ENCODE results near the gene MYO3B. TPM values are rescaled to one million over a fixed set of nuclear protein-coding genes. Genes with fewer than 3 reads are reported as not detected.

The MYO3B gene
- total RNA-seq, 1 experiment from 2014 or later = 0.10 TPM

DNA sequence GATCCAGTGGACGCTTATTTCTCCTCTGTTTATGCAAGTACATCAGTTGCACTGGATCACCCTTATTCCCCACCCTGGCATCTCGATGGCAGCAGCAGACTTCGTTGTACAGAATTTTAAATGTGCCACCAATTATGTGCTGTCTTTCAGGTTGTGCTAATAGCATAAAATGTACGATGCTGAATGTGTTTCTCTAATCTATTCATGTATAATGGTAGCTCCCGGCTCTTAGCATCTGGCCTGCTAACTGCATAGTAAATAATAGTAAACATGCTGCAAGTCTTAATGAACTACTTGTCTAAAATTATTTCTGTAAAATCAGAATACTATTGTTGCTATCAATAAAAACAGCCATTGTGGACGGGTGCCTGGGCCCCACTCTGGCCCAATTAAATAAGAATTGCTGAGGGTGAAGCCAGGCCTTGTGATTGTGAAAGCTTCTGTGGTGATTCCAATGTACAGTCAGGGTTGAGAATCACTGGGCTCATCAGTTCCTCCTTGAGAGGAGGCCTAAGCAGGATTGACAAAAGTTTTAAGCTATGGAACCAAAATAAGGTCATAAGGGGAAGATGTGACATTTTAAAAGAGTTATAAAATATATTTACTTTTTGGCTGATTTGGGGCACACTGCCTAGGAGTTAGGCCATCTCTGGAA, 14.4 kb upstream of the MYO3B start:
- DNase-seq (ENCODE audit: low spot score) = no peak

- no peak for DNase-seq (ENCODE audit: low spot score)
Observed at GRCh38 chr2:170165129-170165528, 12.8 kb upstream of the MYO3B start.

GRCh38 chr2:170166735-170167134, 11.2 kb upstream of the MYO3B start:
- DNase-seq (ENCODE audit: low spot score) = no peak

- DNase-seq (ENCODE audit: low spot score) = no peak
Observed at GRCh38 chr2:170170281-170171040, 7.5 kb upstream of the MYO3B start.

DNA sequence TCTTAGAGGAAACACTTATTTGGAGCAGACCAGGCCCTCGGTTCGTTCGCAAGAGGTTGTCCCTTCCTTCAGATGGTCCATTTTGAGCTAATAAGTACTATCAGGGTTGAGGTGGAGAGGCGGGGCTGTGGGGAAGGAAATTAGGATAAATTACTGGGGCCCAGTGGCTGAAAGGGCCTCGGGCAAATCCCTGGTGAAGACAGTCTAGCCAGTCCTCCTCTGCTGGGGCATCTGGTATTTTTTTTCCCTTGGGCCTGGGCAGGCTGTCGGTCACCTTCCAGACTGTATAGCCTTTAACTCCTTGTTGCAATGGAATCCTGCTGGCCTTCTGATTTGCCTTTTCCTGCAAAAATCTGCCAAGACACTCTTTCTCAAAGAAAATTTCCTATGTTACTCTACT, 1.7 kb upstream of the MYO3B start:
- DNase-seq (ENCODE audit: low spot score) = no peak

GRCh38 chr2:170180031-170180566, 2.2 kb downstream of the MYO3B start:
- DNase-seq (ENCODE audit: low spot score) = no peak

- no peak for DNase-seq (ENCODE audit: low spot score)
Observed at GRCh38 chr2:170181602-170182001, 3.7 kb downstream of the MYO3B start.

DNA sequence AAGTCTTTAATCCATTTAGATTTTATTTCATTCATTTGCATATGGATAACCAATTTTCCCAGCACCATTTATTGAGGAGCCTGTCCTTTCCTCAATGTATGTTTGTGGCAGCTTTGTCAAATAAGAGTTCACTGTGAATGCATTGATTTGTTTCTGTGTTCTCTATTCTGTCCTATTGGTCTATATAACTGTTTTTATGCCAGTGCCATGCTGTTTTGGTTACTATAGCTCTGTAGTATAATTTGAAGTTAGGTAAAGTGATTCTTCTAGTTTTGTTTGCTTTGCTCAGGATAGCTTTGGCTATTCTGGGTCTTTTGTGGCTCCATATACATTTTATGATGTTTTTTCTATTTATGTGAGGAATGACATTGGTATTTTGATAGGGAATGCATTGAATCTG, 7.4 kb downstream of the MYO3B start:
- no peak for DNase-seq (ENCODE audit: low spot score)

DNA sequence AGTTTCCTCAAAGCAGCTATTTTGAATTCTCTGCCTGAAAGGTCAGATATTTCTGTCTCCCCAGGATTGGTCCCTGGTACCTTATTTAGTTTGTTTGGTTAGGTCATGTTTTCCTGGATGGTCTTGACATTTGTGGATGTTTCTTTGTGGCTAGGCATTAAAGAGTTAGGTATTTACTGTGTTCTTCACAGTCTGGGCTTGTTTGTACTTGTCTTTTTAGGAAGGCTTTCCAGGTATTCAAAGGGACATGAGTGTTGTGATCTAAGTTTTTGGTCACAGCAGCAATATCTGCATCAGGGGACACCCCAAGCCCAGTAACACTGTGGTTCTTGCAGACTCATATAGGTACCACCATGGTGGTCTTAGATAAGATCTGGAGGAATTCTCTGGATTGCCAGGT, 11.8 kb downstream of the MYO3B start:
- no peak for DNase-seq (ENCODE audit: low spot score)

- no peak for DNase-seq (ENCODE audit: low spot score)
Observed at GRCh38 chr2:170190172-170190571, 12.2 kb downstream of the MYO3B start.

- no peak for DNase-seq (ENCODE audit: low spot score)
Observed at GRCh38 chr2:170191166-170191866, 13.4 kb downstream of the MYO3B start.

DNA sequence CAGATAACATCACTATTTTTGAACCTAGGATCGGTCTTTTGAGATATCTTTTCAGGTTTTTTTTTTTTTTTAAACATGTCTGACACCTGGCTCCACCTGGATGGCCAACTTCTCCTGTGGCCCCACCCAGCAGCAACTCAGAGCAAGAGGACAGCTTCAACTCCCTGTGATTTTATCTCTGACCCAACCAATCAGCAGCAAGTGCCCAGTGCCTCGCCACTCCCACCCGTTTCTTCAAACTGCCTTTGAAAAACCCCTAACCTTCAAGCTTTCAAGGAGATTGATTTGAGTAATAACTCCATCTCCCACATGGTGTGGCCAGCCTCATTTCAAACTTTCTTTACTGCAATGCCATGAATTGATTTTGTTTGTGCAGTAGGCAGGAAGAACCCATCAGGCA, 19.0 kb downstream of the MYO3B start:
- DNase-seq (ENCODE audit: low spot score) = no peak

DNA sequence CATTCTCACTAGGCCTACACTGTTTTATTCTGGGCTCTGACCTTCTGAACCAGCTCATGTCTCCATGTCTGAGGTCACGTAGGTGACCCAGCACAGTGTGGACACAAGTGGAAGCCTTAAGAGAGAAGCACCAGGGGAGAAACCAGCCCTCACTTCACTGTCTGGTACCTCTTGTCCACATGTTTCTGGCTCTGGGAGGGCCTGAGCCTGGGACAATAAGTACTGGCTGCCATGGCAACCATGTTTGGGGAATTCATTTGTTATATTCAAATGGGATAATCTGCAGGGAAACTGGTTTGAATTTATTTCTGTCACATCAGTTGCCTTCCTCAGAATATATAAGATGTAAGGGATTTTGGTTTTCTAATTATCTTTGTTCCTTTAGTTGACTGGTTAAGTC, 23.3 kb downstream of the MYO3B start:
- DNase-seq (ENCODE audit: low spot score) = no peak

DNA sequence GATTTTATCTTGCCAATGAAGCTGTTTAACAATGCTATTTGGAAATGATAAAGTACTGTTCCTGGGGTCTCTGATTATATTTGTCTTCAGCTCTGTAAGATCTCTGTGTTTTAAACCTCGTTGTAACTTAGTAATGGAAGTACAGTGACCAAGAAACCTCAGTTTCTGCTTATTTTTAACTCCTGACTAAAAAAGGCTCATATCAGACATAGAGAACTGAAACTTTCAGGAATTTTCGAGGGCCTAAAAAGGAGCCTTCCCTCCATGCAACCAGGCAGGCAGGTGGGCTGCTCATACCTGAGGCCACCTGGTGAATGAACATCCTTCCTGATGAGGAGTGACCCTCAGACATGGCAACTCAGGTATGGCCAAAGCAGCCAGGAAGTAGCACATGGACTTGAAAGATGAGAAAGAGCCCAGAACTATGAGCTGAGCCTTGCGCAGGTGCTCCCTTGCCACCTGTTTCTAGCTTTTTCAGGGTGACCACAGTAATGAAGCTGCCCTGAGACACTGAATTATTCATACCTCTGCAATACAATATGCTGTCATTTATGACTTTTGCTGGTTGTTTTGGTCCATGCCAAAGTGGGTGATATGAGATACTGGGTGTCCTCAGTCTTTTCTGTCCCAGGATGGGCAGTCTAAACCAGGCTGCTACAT, 23.9 kb downstream of the MYO3B start:
- no peak for DNase-seq (ENCODE audit: low spot score)

- DNase-seq (ENCODE audit: low spot score) = no peak
Observed at GRCh38 chr2:170202437-170202836, 24.5 kb downstream of the MYO3B start.

DNA sequence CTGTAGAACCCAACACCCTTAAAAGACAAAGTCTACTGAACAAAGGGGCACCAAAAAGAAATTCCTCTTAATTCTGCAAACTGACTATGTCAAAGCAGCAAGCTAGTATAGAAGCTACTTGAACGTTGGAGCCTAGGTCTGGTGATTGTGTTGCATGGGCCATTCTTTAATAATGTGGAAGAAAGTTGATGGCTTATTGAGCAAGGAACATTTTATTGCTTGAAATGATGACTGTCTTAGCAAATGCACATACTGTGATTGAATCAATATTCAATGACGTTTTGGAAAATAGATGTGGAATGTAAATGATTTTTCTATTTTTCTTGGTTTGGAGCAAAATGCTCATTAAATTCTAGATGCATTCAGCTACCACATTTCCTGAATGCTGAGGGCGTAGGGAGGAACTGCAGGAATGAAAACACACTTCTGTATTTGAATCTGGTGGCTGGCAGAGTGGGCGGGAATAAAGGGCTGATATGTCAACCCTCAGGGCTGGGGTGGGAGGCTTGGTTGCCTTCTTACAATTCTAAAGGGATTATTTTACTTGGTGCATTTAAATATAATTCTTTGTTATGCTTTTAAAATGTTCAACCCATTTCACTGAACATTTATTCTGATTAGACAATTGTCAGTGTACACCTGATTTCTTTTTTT, 26.5 kb downstream of the MYO3B start:
- no peak for DNase-seq (ENCODE audit: low spot score)

GRCh38 chr2:170206246-170206645, 28.3 kb downstream of the MYO3B start:
- no peak for DNase-seq (ENCODE audit: low spot score)

DNA sequence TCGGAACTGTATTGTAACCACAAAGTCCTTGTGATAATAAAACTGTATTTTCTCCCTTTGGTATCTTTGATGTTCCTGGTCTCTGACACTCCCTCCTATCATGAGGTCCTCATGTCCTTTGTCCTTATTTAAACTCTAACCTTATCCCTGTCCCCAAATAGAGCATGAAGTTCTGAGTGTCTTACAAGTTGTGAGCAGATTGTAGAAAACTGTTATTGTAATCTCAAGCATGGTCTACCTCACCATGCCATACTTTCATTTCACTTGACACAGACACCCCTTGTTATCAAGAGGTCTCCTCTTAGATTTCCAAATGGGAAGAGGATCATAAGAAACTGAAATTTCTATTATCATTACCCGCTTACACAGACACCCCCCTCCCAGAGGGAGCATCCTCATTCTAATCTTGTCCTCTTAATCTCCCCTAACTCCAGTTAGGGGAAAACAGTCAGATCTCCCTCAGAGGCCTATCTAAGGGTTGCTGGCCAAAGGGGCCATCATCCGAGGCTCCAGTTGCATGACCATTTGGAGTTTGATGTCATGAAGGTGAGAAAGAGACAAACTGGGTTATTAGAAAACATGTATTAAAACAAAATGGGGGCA, 29.0 kb downstream of the MYO3B start:
- no peak for DNase-seq (ENCODE audit: low spot score)

GRCh38 chr2:170207901-170208300, 30.0 kb downstream of the MYO3B start:
- DNase-seq (ENCODE audit: low spot score) = no peak

GRCh38 chr2:170208967-170209366, 31.0 kb downstream of the MYO3B start:
- DNase-seq (ENCODE audit: low spot score) = no peak

DNA sequence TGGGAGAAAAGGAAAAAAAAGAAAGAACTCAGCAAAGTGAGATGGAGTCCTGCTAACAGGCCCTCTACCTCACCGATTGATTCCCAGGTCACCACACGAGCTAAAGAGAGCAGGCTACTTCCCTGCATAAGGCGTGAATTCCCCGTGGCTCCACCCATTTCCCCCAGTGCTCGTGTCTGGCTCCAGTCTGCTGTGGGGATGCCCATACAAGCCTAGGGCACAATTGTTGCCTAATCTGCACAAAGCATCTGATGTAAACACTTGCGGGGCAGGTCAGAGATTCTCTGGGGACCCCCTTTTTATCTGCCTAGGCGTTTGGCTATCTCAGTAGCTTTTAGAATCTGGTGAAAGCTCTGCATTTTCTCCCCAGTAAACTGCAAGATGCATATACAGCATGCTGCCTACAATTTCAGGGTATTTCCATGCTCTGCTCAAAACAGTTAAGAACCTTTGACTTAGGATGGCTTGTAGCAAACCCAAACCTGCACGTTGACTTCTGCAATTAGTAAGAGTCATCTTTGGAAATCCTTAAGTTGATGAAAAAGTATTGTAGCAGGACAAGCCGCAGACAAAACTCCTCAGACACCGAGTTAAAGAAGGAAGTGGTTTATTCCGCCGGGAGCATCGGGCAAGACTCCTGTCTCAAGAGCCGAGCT, 34.8 kb downstream of the MYO3B start:
- no peak for DNase-seq (ENCODE audit: low spot score)

Measured in H4 (cell line).